ENCODE data around the gene HDAC4. TPM values are rescaled to one million over a fixed set of nuclear protein-coding genes. Genes with fewer than 3 reads are reported as not detected.

HDAC4 gene
- total and polyA plus RNA-seq, 12 donors = 3.7 to 40.0 (median 25.5) TPM

DNA sequence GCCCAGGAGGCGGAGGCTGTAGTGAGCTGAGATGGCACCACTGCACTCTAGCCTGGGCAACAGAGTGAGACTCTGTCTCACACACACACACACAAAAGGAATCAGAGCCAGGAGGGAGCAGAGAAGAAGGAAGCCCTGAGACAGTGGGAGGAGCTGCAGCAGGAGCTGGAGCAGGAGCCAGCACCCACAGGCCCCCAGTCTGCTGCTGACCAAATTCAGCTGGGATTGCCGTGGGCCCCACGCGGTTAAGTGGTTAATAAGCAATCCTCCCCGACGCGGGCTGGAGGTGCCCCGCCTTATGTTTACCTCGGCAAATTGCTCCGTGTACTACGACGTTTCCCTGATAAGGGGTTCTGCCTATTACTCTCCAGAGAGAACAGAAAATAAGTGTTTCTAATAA lies 287.6 kb downstream of the HDAC4 start:
- 31 to 43% methylated on average over 12 of the region's 12 CpGs for WGBS, 2 donors
- intact Hi-C loops (cut with DNase I) = no loop called here
- H3K27me3 ChIP-seq = no peaks in the 10 kb centered on the region
- DNase-seq = peak in 1 of 2 donors; percentile 8
- H3K9me3 ChIP-seq = no peaks in the 10 kb centered on the region
- peaks cover 8 to 30% (median 24%) of the 10 kb centered on the region in 9 donors for H3K4me1 ChIP-seq
- H3K4me3 ChIP-seq = no peak overlapping the region
- H3K36me3 ChIP-seq = peaks cover 0 to 73% (median 26%) of the 10 kb centered on the region in 9 donors
- TF ChIP-seq, protein P1, sequence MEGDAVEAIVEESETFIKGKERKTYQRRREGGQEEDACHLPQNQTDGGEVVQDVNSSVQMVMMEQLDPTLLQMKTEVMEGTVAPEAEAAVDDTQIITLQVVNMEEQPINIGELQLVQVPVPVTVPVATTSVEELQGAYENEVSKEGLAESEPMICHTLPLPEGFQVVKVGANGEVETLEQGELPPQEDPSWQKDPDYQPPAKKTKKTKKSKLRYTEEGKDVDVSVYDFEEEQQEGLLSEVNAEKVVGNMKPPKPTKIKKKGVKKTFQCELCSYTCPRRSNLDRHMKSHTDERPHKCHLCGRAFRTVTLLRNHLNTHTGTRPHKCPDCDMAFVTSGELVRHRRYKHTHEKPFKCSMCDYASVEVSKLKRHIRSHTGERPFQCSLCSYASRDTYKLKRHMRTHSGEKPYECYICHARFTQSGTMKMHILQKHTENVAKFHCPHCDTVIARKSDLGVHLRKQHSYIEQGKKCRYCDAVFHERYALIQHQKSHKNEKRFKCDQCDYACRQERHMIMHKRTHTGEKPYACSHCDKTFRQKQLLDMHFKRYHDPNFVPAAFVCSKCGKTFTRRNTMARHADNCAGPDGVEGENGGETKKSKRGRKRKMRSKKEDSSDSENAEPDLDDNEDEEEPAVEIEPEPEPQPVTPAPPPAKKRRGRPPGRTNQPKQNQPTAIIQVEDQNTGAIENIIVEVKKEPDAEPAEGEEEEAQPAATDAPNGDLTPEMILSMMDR (IDR thresholded peaks at IDR 0.05) = no peak
- ATAC-seq = peak in 4 of 8 donors; percentile 14 to 35 (median 24)
- H3K27ac ChIP-seq = peak overlapping the region in 7 of 10 donors; percentile 8 to 65 (median 38)

GRCh38 chr2:239112127-239112774 lies 288.6 kb downstream of the HDAC4 start:
- H3K4me1 ChIP-seq = peaks cover 8 to 30% (median 24%) of the 10 kb centered on the region in 9 donors
- no peaks in the 10 kb centered on the region for H3K27me3 ChIP-seq
- H3K36me3 ChIP-seq = peaks cover 0 to 82% (median 26%) of the 10 kb centered on the region in 9 donors
- no peak for ATAC-seq
- intact Hi-C loops (cut with DNase I) = no loop called here
- no peak overlapping the region for H3K4me3 ChIP-seq
- TF ChIP-seq, protein P1 (IDR thresholded peaks at IDR 0.05) = no peak
- peak in 1 of 2 donors; percentile 9 for DNase-seq
- H3K9me3 ChIP-seq = no peaks in the 10 kb centered on the region
- H3K27ac ChIP-seq = no peak overlapping the region
- 91% methylated on average over 14 of the region's 14 CpGs for WGBS, 2 donors

- TF ChIP-seq, protein P1 (IDR thresholded peaks at IDR 0.05) = no peak
- no peaks in the 10 kb centered on the region for H3K27me3 ChIP-seq
- H3K4me1 ChIP-seq = peaks cover 8 to 30% (median 26%) of the 10 kb centered on the region in 9 donors
- no peak overlapping the region for H3K4me3 ChIP-seq
- intact Hi-C loops (cut with DNase I) = no loop called here
- ATAC-seq (peak in 1 of 8 donors; percentile 11), DNase-seq (peak in 1 of 2 donors; percentile 15)
- H3K27ac ChIP-seq = no peak overlapping the region
- peaks cover 0 to 84% (median 26%) of the 10 kb centered on the region in 9 donors for H3K36me3 ChIP-seq
- WGBS, 2 donors = 90 to 92% methylated on average over 36 of the region's 36 CpGs
- no peaks in the 10 kb centered on the region for H3K9me3 ChIP-seq
Measured at GRCh38 chr2:239111401-239112100, 289.3 kb downstream of the HDAC4 start.

DNA sequence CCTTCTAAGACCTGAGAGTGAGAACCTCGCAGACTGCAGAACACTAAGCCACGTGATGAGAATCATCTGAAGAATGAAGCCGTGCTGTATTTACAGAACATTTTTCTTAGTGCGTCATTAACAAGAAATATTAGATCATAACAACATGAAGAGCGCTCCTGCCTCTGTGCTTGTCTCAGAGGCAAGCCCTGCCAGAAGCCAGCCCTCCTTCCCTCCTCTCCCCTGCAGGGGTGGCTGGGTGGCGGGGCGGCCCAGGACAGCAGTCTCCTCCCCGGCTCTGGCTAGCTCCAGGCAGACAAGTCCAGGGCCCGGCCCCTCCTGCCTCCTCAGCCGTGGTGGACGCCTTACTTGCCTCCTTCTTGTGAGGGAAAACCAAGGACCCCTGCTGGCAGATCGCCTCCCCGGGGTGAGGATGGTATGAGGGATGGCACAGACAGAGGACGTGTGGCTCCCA lies 290.2 kb downstream of the HDAC4 start:
- Histone ChIP-seq H3K4me3 (no peak overlapping the region), H3K27ac (no peak overlapping the region), H3K27me3 (no peaks in the 10 kb centered on the region), H3K9me3 (no peaks in the 10 kb centered on the region), H3K36me3 (peaks cover 0 to 92% (median 26%) of the 10 kb centered on the region in 9 donors), H3K4me1 (peaks cover 8 to 30% (median 26%) of the 10 kb centered on the region in 9 donors)
- DNase-seq (no peak), ATAC-seq (no peak)
- 88% methylated on average over 14 of the region's 14 CpGs for WGBS, 2 donors
- intact Hi-C loops (cut with DNase I) = no loop called here
- TF ChIP-seq, protein P1 (IDR thresholded peaks at IDR 0.05) = no peak
